GM23338 (cell line): ENCODE data around the gene PPWD1. TPM values are rescaled to one million over a fixed set of nuclear protein-coding genes. Genes with fewer than 3 reads are reported as not detected.

Source experiments
- ATAC-seq: fragments of 200-7000 bp; cut with Tn5 transposase; 3 replicates; pipeline ENCODE4 v1.9.1; 2020
- DNase-seq: peaks from one replicate; pipeline ENCODE4 v3.0.0-alpha.2; 2015; ENCODE audit warnings: low spot score
- H2AFZ ChIP-seq: fragments of 200-600 bp; sonication (generic); 2 replicates; pipeline ENCODE4 v1.8.0; 2016; ENCODE audit warnings: antibody characterized with exemption, mild to moderate bottlenecking, moderate library complexity
- H3F3A ChIP-seq: fragments of 200-600 bp; sonication (generic); replicated peaks from 2 replicates; pipeline ENCODE4 v1.8.0; 2017; ENCODE audit warnings: antibody characterized with exemption, mixed run types, low read depth
- H3K27ac ChIP-seq: fragments of 200-600 bp; sonication (generic); 2 replicates; pipeline ENCODE4 v1.6.1; 2016; ENCODE audit warnings: low read depth
- H3K27me3 ChIP-seq: fragments of 200-600 bp; sonication (generic); 2 replicates; pipeline ENCODE4 v1.8.0; 2016; ENCODE audit warnings: mild to moderate bottlenecking, mixed run types, moderate library complexity; ENCODE audit not compliant: insufficient read depth
- H3K36me3 ChIP-seq: fragments of 200-600 bp; sonication (generic); 2 replicates; pipeline ENCODE4 v1.8.0; 2016; ENCODE audit warnings: mild to moderate bottlenecking; ENCODE audit not compliant: insufficient read depth
- H3K4me1 ChIP-seq: fragments of 200-600 bp; sonication (generic); 2 replicates; pipeline ENCODE4 v1.8.0; 2016; ENCODE audit warnings: mild to moderate bottlenecking, moderate library complexity; ENCODE audit not compliant: insufficient read depth
- H3K4me2 ChIP-seq: fragments of 200-600 bp; sonication (generic); 2 replicates; pipeline ENCODE4 v1.7.1; 2017; ENCODE audit warnings: mixed run types
- H3K4me3 ChIP-seq: fragments of 200-600 bp; sonication (generic); 2 replicates; pipeline ENCODE4 v1.6.1; 2016; ENCODE audit warnings: mixed run types
- H3K79me2 ChIP-seq: fragments of 200-600 bp; sonication (generic); replicated peaks from 2 replicates; pipeline ENCODE4 v1.8.0; 2017; ENCODE audit warnings: mild to moderate bottlenecking; ENCODE audit not compliant: insufficient read depth
- H3K9me2 ChIP-seq: fragments of 200-600 bp; sonication (generic); 2 replicates; pipeline ENCODE4 v1.8.0; 2017; ENCODE audit not compliant: insufficient read depth
- H4K20me1 ChIP-seq: fragments of 200-600 bp; sonication (generic); replicated peaks from 2 replicates; pipeline ENCODE4 v1.8.0; 2017; ENCODE audit warnings: mild to moderate bottlenecking; ENCODE audit not compliant: insufficient read depth
- H3K27ac Mint-ChIP-seq: 2 replicates; pipeline ENCODE4 v1.8.0; 2020; ENCODE audit warnings: inconsistent platforms, mild to moderate bottlenecking, moderate library complexity, mixed read lengths
- H3K27me3 Mint-ChIP-seq: 3 replicates; pipeline ENCODE4 v1.8.0; 2022; ENCODE audit warnings: low read depth, mild to moderate bottlenecking, moderate library complexity, mixed read lengths, inconsistent platforms; ENCODE audit not compliant: insufficient read depth, poor library complexity
- H3K36me3 Mint-ChIP-seq: 3 replicates; pipeline ENCODE4 v1.8.0; 2021; ENCODE audit warnings: low read depth, mild to moderate bottlenecking, inconsistent platforms, moderate library complexity, mixed read lengths
- H3K4me1 Mint-ChIP-seq: 3 replicates; pipeline ENCODE4 v1.8.0; 2020; ENCODE audit warnings: mild to moderate bottlenecking, inconsistent platforms, mixed read lengths
- H3K4me3 Mint-ChIP-seq: 3 replicates; pipeline ENCODE4 v1.8.0; 2021; ENCODE audit warnings: moderate library complexity, mild to moderate bottlenecking, inconsistent platforms, mixed read lengths
- H3K9me3 Mint-ChIP-seq: 3 replicates; pipeline ENCODE4 v1.8.0; 2020; ENCODE audit warnings: moderate library complexity, mild to moderate bottlenecking, inconsistent platforms, mixed read lengths
- CREB1 ChIP-seq: fragments of 250-450 bp; sonication (Bioruptor Pico); IDR thresholded peaks from 2 replicates; pipeline ENCODE4 v1.5.0; 2020; ENCODE audit warnings: low read depth, mild to moderate bottlenecking, moderate library complexity
- ETS1 ChIP-seq: IDR thresholded peaks from 2 replicates; pipeline ENCODE4 v1.6.1; 2016; ENCODE audit warnings: antibody characterized with exemption
- EZH2 ChIP-seq: fragments of 200-600 bp; sonication (generic); IDR thresholded peaks from one replicate; pipeline ENCODE4 v1.8.0; 2017; ENCODE audit warnings: antibody characterized with exemption, mild to moderate bottlenecking, low read depth; ENCODE audit not compliant: unreplicated experiment
- EZH2phosphoT487 ChIP-seq: fragments of 200-600 bp; sonication (generic); IDR thresholded peaks from one replicate; pipeline ENCODE4 v1.8.1; 2018; ENCODE audit warnings: antibody characterized with exemption; ENCODE audit not compliant: unreplicated experiment
- JUNB ChIP-seq: IDR thresholded peaks from one replicate; pipeline ENCODE4 v1.6.1; 2016; ENCODE audit warnings: antibody characterized with exemption; ENCODE audit not compliant: unreplicated experiment
- NANOG ChIP-seq: IDR thresholded peaks from 2 replicates; pipeline ENCODE4 v1.6.1; 2016; ENCODE audit warnings: antibody characterized with exemption, borderline replicate concordance
- POLR2AphosphoS5 ChIP-seq: IDR thresholded peaks from 2 replicates; pipeline ENCODE4 v1.6.1; 2016; ENCODE audit warnings: antibody characterized with exemption, low read depth
- REST ChIP-seq: IDR thresholded peaks from one replicate; pipeline ENCODE4 v1.6.1; 2018; ENCODE audit warnings: antibody characterized with exemption; ENCODE audit not compliant: unreplicated experiment
- STAT1 ChIP-seq: IDR thresholded peaks from one replicate; pipeline ENCODE4 v1.6.1; 2016; ENCODE audit warnings: antibody characterized with exemption; ENCODE audit not compliant: unreplicated experiment
- ZNF114 ChIP-seq: fragments of 250-450 bp; sonication (Bioruptor Pico); IDR thresholded peaks from 2 replicates; pipeline ENCODE4 v1.5.0; 2020; ENCODE audit warnings: mild to moderate bottlenecking, moderate library complexity
- ZNF331 ChIP-seq: fragments of 250-450 bp; sonication (Bioruptor Pico); IDR thresholded peaks from 2 replicates; pipeline ENCODE4 v1.5.0; 2020; ENCODE audit warnings: low read depth, mild to moderate bottlenecking, moderate library complexity
- polyA plus RNA-seq: library from polyadenylated mRNA; unstranded; fragments of >200 nt; fragmentation: Nextera tagmentation; extraction: Ambion mirVana; gene quantifications from 2 replicates; pipeline ENCODE4 v1.2.1, GENCODE V29; 2016
- total RNA-seq: library from RNA; depleted of rRNA; stranded (reverse); fragments of >200 nt; shearing (Covaris generic); gene quantifications from 2 replicates; pipeline ENCODE4 v1.2.3, GENCODE V29; 2014
- TF ChIP-seq, protein P1 (sequence below), 2 experiments: fragments of 200-600 bp in 1 of 2; sonication (generic) in 1 of 2; conservative IDR thresholded peaks; 2 replicates each; pipeline versions ENCODE4 v1.5.1 to v1.6.1; 2016 to 2017; ENCODE audit warnings: antibody characterized with exemption in 2 of 2, low read depth in 2 of 2, mild to moderate bottlenecking in 2 of 2, moderate library complexity in 1 of 2

The PPWD1 gene
- total and polyA plus RNA-seq, 2 experiments from 2014 or later = 34.8 to 57.1 TPM

DNA sequence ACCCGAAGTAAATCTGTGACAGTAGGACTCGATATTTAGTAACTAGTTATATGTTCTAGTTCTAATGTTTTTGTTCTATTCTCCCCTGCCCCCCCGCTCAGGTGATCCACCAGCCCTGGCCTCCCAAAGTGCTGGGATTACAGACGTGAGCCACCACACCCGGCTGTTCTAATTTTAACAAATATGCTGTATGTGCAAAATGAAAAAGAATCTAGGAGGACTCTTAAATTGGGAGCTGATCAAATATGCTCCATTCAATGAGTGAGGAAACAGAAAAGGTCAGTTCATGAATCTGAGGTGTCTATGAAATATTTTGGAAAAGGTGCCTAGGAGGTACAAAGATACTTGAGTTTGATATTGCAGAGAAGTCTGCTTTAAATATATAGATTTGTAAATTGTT lies 17.0 kb upstream of the PPWD1 start:
- H3K27ac ChIP-seq = no peak overlapping the region
- no peak for DNase-seq
- no peaks in the 10 kb centered on the region for H3K4me1 Mint-ChIP-seq
- H3K4me2 ChIP-seq = no peak overlapping the region
- H3K4me3 Mint-ChIP-seq = no peak overlapping the region
- no peaks in the 10 kb centered on the region for H3K79me2 ChIP-seq
- H3K36me3 Mint-ChIP-seq = peaks cover 64% of the 10 kb centered on the region
- no peaks in the 10 kb centered on the region for H3K4me1 ChIP-seq
- H3K27ac Mint-ChIP-seq = no peak overlapping the region
- TF ChIP-seq, protein P1, sequence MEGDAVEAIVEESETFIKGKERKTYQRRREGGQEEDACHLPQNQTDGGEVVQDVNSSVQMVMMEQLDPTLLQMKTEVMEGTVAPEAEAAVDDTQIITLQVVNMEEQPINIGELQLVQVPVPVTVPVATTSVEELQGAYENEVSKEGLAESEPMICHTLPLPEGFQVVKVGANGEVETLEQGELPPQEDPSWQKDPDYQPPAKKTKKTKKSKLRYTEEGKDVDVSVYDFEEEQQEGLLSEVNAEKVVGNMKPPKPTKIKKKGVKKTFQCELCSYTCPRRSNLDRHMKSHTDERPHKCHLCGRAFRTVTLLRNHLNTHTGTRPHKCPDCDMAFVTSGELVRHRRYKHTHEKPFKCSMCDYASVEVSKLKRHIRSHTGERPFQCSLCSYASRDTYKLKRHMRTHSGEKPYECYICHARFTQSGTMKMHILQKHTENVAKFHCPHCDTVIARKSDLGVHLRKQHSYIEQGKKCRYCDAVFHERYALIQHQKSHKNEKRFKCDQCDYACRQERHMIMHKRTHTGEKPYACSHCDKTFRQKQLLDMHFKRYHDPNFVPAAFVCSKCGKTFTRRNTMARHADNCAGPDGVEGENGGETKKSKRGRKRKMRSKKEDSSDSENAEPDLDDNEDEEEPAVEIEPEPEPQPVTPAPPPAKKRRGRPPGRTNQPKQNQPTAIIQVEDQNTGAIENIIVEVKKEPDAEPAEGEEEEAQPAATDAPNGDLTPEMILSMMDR (conservative IDR thresholded peaks at IDR 0.05; ENCODE audit: low read depth in 2 of 2) = no peak
- no peak for TF ChIP-seq STAT1
- TF ChIP-seq POLR2AphosphoS5 = no peak
- no peak for TF ChIP-seq EZH2phosphoT487
- TF ChIP-seq ETS1 = no peak
- TF ChIP-seq ZNF331 (CRISPR knock-in tag) = no peak
- H3K9me3 Mint-ChIP-seq = no peaks in the 10 kb centered on the region
- H3K36me3 ChIP-seq = peaks cover 16% of the 10 kb centered on the region; the same call in 1 of the 2 replicates
- H3K27me3 Mint-ChIP-seq = no peaks in the 10 kb centered on the region
- ATAC-seq = no peak
- no peak overlapping the region for H3K4me3 ChIP-seq
- H3F3A ChIP-seq = no peaks in the 10 kb centered on the region
- H3K9me2 ChIP-seq = no peaks in the 10 kb centered on the region; the same call in 1 of the 2 replicates
- no peaks in the 10 kb centered on the region; the same call in 1 of the 2 replicates for H4K20me1 ChIP-seq
- H2AFZ ChIP-seq = no peak overlapping the region
- H3K27me3 ChIP-seq = no peaks in the 10 kb centered on the region

DNA sequence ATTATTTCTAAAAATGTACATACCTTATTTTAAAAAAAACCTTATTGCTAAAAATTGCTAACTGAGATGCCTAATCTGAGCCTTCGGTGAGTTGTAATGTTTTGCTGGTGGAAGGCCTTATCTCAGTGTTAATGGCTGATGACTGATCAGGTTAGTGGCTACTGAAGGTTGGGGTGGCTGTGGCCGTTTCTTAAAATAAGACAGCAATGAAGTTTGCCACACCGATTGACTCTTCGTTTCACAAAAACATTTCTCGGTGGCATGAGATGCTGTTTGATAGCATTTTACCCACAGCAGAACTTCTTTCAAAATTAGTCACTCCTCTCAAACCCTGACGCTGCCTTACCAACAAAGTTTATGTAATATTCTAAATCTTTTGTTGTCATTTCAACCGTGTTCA lies 14.8 kb upstream of the PPWD1 start:
- ATAC-seq (no peak), DNase-seq (no peak)
- Histone ChIP-seq H3K4me3 (no peak overlapping the region), H4K20me1 (no peaks in the 10 kb centered on the region; the same call in 1 of the 2 replicates), H3K27ac (no peak overlapping the region), H3K4me1 (no peaks in the 10 kb centered on the region), H3F3A (no peaks in the 10 kb centered on the region), H3K9me2 (no peaks in the 10 kb centered on the region; the same call in 1 of the 2 replicates), H3K4me2 (no peak overlapping the region), H2AFZ (no peak overlapping the region), H3K36me3 (peaks cover 11% of the 10 kb centered on the region; the same call in 1 of the 2 replicates), H3K27me3 (no peaks in the 10 kb centered on the region), H3K79me2 (no peaks in the 10 kb centered on the region)
- peaks cover 51% of the 10 kb centered on the region for H3K36me3 Mint-ChIP-seq
- no peak overlapping the region for H3K4me3 Mint-ChIP-seq
- H3K4me1 Mint-ChIP-seq = no peaks in the 10 kb centered on the region
- no peaks in the 10 kb centered on the region for H3K9me3 Mint-ChIP-seq
- H3K27me3 Mint-ChIP-seq = no peaks in the 10 kb centered on the region
- H3K27ac Mint-ChIP-seq = no peak overlapping the region
- TF ChIP-seq CREB1 (CRISPR knock-in tag) (no peak), ETS1 (no peak), EZH2 (no peak), NANOG (no peak), POLR2AphosphoS5 (no peak), ZNF114 (no peak), REST (no peak), ZNF331 (CRISPR knock-in tag) (no peak), EZH2phosphoT487 (no peak), JUNB (no peak)
